GM18498 (cell line): Measurements from ENCODE around the gene PKD1L1.

Experiments
- ATAC-seq: cut with Tn5 transposase; IDR thresholded peaks from one replicate; pipeline ENCODE4 v1.9.1; 2021; ENCODE audit warnings: mild to moderate bottlenecking, moderate library complexity; ENCODE audit not compliant: unreplicated experiment

Gene PKD1L1

GRCh38 chr7:47877336-47877735 lies 70.9 kb downstream of the PKD1L1 start:
- no peak for ATAC-seq

- ATAC-seq: no peak
These were observed 72.1 kb downstream of the PKD1L1 start for GRCh38 chr7:47875998-47876744.

- no peak for ATAC-seq
These were observed 72.9 kb downstream of the PKD1L1 start for GRCh38 chr7:47875406-47875805.

DNA sequence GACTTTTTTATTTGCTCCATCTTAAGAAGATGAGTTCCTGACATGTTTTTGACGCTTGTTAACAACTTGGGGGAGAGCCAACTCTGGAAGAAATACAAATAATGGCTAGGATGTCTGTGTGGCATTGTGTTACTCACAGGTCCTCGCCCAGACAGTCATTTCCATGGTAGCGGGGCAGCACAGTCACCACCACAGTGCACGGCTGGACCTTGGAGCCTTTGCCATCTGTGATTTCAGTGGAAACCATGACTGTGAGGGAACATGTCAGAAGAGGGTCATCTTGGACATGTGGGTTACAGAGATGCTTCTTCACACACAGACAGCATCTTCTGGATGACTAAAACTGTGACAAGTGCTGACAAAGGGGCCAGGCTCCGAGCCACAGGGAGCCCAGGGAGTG lies 74.5 kb downstream of the PKD1L1 start:
- no peak for ATAC-seq

DNA sequence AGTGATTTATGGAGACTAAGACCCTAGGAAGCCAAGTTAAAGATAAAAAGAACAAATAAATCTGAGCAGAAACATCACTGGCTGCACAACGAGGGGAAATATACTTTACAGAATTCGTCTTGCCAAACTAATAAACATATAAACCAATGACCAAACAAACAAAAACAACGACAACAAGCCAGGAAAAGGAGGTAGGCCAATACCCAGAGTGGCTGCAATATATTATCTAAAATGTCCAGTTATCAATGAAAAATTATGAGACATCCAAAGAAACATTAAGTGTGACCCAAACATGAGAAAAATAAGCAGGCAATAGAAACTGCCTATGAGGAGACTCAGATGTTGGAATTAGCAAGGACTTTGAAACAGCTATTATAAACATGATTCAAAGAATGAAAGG lies 81.0 kb downstream of the PKD1L1 start:
- ATAC-seq: no peak

DNA sequence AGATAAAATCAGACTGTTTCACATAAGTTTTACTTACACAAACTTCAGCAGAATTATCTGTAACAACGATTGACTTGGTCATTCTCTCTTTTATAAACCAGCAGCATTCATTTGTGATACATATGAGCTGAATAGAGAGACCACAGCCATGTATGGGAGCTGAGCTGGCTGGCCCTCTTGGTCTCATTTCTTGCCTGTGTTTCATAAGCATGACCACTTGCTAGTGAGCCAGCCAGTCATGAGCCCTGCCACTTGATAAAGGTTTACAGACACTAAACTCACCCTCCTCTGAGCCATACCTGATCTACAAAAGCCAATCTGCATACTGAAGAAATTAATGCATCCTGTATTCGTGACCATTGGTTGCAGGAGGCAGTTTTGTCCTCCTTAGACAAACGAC lies 82.1 kb downstream of the PKD1L1 start:
- no peak for ATAC-seq

DNA sequence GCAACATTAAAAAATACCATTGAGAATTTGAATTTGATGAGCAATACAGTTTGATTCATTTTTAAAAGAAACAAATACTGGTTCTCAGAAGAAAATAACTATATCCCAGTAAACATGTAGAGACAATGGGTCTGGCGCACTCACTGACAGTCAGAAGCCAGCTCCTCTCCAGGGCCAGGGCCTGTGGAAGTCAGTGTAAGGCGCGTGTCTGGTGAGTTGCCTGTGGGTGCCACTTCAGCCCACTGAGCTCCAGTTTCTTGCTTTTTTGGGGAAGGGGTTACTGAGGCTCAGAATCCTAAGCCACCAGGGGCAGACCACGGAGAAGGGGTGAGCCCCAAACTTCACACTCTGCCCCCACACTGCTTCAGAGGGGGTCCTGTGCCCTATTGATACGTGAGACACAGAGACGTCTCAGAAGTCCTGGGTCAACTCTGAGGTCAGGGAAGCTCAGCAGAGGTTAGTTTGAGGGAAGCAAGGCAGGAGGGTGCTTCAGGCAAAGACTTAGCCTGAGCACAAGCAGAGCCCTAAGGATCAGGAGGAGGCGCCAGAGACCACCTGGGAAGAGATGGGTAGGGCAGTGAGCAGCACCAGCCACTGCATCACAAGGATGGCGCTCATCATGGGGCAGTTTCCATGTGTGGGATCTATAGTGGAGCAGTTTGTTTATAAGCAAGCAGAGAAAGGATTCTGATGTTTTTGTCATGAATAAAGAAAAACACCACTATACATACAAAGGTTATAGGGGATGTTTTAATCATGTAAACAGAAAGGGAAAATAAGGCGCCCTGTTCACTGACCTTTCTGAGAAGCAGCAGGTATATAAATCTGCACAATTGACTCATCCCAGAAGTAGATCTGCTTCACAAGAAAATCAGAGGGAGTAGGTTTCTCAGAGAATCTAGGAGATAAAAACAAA lies 95.7 kb downstream of the PKD1L1 start:
- ATAC-seq: no peak

- ATAC-seq: no peak
These were observed 101.1 kb downstream of the PKD1L1 start for GRCh38 chr7:47847207-47847606.

DNA sequence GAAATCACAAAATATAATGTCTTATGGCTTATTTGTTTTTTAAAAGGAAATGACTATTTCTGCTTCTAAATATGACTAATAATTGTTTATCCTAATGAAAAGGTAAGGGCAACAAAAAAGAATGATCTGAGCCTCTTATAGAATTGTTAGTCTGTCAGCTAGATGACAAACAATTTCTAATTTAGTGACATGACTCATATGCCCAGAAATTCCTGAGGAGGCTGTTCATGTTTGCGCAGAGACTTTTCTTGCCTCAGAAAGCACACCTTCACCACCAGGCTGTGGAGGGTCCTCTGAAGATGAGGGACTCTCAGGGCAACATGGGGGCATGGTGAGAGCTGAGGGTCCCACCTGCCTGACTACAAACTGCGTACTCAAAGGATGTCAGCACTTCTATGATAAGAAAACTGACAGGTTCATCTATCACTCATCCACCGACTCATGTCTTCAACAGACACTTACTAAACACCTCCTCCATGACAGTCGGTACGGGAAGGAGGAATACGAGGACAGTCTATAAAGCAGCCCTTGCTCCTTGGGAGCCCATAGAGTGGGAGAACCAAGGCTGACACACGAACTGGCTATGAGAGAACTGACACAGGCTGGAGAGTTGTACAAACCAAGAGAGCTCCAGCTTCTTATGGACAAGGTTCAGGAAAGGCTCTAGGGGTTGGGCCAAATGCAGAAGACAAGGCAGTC lies 102.0 kb downstream of the PKD1L1 start:
- no peak for ATAC-seq

- ATAC-seq: no peak
These were observed 104.0 kb downstream of the PKD1L1 start for GRCh38 chr7:47844311-47844710.

DNA sequence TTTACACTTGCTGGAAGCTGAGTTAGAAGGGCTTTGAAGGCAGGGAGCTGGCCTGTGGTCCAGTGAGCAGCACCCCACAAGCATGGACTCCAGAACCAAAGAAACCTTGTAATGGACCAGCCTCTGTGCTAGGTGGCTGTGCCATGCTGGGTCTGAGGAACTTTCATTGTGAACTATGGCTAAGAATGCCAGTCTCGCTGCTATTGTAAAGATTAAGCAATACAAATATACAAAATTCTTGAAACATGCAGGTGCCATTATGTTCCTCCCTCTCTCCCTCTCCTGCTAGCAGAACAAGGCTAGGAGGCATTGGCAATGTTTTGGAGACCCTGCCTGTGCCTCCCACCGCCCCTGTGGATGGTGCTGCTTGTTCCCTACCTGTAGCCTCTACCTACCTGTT lies 105.0 kb downstream of the PKD1L1 start:
- no peak for ATAC-seq

DNA sequence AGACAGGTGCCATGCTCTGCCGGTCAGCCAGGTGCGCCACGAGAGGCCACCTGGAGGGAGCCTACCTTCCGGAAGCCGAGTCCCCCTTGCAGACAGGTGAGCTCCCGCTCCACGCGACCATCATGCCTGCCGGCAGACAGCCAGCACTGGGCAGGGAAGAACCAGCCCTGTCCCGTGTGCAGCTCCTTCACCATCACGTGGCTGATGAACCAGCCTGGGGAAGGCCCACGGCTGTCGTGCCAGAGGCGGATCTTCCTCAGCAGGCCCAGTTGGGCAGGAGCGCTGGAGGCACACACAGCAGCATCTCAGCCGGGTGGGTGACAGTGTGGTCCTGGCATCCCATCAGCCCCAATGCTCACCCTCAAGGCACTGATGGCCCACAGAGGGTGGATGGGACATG lies 108.9 kb downstream of the PKD1L1 start:
- ATAC-seq: no peak

GRCh38 chr7:47837826-47838225 lies 110.4 kb downstream of the PKD1L1 start:
- no peak for ATAC-seq

GRCh38 chr7:47836503-47837202 lies 111.6 kb downstream of the PKD1L1 start:
- no peak for ATAC-seq

DNA sequence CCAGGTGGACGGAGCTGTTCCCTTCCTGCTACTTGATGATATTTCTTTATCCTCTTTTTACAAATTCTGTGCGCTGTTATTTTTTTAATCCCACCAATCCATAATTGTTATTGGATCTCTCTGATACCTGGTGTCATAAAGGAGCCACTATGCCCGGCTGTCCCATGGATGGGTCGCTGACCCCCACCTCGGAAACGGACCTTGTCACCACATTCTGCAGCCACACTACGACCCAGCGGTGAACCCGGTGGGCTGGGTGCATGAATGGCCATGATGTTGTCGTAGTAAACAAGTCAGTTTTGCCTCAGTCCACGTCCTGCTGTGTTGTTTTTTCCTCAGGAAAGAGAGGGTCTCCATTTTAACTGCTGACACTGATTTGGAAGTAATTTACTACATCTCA lies 112.2 kb downstream of the PKD1L1 start:
- no peak for ATAC-seq

DNA sequence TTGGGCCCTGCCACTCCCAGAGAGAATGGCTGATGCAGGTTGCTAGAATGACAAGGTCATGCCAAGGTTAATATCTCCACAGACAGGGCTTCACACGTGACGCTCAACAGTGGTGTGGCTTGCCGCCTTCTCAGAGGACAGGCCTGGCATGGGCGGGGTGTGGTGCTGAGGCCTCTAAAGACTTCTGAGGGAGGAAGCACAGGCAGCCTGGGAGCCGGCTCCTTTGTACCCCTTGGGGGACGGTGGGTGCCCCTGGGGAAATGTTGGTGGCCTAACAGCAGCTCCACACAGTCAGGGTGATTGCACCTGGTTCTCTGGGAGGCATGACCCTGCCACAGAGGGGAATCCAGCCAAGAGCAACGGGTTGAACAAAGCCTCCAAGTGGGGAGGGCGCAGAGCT lies 115.1 kb downstream of the PKD1L1 start:
- no peak for ATAC-seq

DNA sequence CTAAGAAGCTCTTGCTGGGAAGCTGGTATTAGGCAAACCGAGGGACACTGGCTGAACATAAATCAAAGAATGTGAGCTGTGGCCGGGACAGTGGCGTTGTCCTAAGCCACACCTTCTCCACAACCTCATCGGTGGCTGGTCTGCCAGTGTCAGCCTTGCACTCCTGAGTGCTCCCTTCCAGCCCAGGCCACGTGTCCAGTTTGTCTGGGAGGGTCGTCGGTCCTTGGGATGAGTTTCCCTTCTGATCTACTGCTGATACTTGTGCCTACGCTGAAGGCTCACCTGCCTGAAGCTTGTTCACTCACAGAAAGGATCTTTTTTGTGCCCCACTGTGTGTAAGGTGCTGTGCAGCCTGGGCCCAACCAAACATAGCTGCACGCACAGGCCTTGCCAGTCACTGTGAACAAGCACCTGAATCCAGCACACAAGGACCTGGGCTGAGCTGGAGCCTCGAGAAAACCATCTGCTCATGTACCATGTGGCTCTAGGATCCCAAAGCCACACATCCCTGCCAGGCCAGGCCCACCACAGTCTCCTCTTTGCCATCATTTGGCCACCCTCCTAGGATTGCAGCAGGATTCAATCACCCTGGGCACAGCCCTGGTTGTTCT lies 116.1 kb downstream of the PKD1L1 start:
- ATAC-seq: no peak

- ATAC-seq: no peak
These were observed 118.3 kb downstream of the PKD1L1 start for GRCh38 chr7:47830015-47830414.

GRCh38 chr7:47827871-47828270 lies 120.4 kb downstream of the PKD1L1 start:
- no peak for ATAC-seq

DNA sequence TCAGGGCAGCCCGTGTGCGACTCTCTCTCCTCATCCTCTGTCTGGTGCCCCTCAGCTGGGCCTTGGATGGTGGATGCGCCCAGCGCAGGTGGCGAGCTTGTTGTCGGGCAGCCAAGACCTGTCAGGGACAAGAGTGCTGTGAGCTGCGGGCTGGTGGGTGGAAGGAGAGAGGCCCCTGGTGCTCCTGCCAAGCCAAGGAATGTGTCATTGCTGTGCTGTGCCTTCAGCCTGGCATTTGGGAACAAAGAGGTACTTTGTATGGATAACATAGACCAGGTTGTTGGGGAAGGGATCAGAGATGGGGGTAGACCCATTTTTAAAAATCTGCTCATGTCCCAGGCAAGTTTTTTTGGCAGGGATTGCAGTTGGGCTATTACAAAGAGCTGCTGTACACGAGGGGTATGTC lies 120.9 kb downstream of the PKD1L1 start:
- ATAC-seq: no peak

DNA sequence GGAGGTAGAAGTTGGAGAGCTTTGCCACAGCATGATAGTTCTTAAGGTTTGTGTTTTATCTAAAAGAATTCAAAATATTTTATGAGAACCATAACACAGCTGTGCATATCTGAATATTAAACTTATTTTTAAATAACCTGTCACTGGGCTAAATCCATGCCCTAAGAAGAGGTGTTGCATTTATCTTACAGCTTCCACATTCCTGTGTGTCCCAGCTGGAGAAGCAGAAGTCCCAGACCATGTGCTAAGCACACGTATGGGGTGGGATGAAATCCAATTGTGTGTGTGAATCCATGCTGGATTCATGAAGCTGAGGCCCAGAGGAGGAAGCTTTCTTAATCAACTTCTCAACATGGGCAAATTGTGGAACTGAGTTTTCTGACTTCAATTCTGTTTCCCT lies 121.5 kb downstream of the PKD1L1 start:
- ATAC-seq: no peak
